ENCODE results near the gene NDUFS7. TPM values are rescaled to one million over a fixed set of nuclear protein-coding genes. Genes with fewer than 3 reads are reported as not detected.
"Not testable (repeated sequence)": the region's sequence is repeated elsewhere in the genome, so short reads cannot be mapped to it uniquely, and the experiment has no call there.

NDUFS7 gene
- total and polyA plus RNA-seq, 9 of the 15 experiments (the other 6 are each of a cell fraction or from before 2014, with no cell fraction given) = 6.0 to 271 (median 60.6) TPM

DNA sequence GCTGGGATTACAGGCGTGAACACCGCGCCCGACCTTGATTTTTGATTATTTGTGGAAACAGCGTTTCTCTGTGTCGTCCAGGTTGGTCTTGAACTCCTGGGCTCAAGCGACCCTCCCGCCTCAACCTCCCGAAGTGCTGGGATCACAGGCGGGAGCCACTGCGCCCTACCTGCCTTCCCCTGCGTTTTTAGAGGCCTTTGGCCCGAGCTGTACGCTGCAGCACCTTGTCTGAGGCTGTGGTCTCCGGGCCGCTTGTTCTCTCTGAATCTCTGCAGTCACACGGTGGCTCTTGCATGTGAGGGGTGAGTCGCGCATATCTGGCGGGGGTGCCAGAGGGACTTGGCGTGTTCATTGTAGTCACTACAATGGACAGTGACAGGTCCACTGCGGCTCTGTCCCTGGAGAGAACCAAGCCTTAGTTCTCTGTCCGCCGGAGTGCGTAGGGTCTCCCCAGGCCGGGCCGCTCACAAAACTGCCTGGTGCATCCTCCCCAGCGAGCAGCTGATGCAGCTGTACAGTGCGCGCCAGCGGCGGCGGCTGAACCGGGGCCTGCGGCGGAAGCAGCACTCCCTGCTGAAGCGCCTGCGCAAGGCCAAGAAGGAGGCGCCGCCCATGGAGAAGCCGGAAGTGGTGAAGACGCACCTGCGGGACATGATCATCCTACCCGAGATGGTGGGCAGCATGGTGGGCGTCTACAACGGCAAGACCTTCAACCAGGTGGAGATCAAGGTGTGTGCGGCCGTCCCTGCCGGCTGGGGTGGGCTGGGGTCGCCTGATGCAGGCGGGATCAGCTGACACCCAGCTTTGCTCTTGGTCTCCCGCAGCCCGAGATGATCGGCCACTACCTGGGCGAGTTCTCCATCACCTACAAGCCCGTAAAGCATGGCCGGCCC is 56.1 kb downstream of the NDUFS7 start (continued):
- TF ChIP-seq NKRF (IDR thresholded peaks at IDR 0.05; ENCODE audit: borderline replicate concordance) (peak; percentile 78; the same call in 1 of the 2 replicates), GABPB1 (CRISPR knock-in tag; IDR thresholded peaks at IDR 0.05) (peak; percentile 58; the same call in 1 of the 2 replicates), RBBP5 (IDR thresholded peaks at IDR 0.05; ENCODE audit: borderline replicate concordance, insufficient read depth, low read length, poor library complexity, severe bottlenecking) (peak; percentile 44), FIP1L1 (IDR thresholded peaks at IDR 0.05; ENCODE audit: low read depth, low read length, poor library complexity, severe bottlenecking) (peak; percentile 30), DACH1 (IDR thresholded peaks at IDR 0.05; ENCODE audit: partially characterized antibody) (peak; percentile 46), MNT (conservative IDR thresholded peaks at IDR 0.05) (peak in 1 of 2 experiments; percentile 51; a peak in 3 of 4 replicates), ETV1 (tag; conservative IDR thresholded peaks at IDR 0.05; ENCODE audit: low read depth) (peak; percentile 57; the same call in 1 of the 2 replicates), HNRNPLL (IDR thresholded peaks at IDR 0.05; ENCODE audit: low read depth, low read length, poor library complexity, severe bottlenecking) (peak; percentile 21), TOE1 (IDR thresholded peaks at IDR 0.05; ENCODE audit: borderline replicate concordance) (peak; percentile 13; the same call in 1 of the 2 replicates), MYC (IDR thresholded peaks at IDR 0.05; ENCODE audit: low read depth, low read length) (0 out of 2 replicates have a peak, but pooled peaks have one; percentile 7), PCBP1 (IDR thresholded peaks at IDR 0.05; ENCODE audit: low read depth, low read length, poor library complexity, severe bottlenecking) (peak; percentile 14), TFAP4 (CRISPR knock-in tag; IDR thresholded peaks at IDR 0.05; ENCODE audit: borderline replicate concordance) (peak; percentile 96), POLR2A (conservative IDR thresholded peaks at IDR 0.05) (peak; percentile 48), POLR2G (IDR thresholded peaks at IDR 0.05; ENCODE audit: low read depth, low read length) (peak; percentile 78), FOXK1 (CRISPR knock-in tag; IDR thresholded peaks at IDR 0.05; ENCODE audit: borderline replicate concordance) (0 out of 2 replicates have a peak, but pooled peaks have one; percentile 57), FOXP4 (CRISPR knock-in tag; IDR thresholded peaks at IDR 0.05; ENCODE audit: borderline replicate concordance) (peak; percentile 68; the same call in 1 of the 2 replicates)
- not testable (repeated sequence) for TF ChIP-seq TOE1, MYC (CRISPR knock-in tag; IDR thresholded peaks at IDR 0.05; ENCODE audit: borderline replicate concordance, low read depth)
